ENCODE measurements around the gene NDUFAF5.

The NDUFAF5 gene

GRCh38 chr20:13825465-13825864 is 40.6 kb downstream of the NDUFAF5 start:
- no peak for DNase-seq

DNA sequence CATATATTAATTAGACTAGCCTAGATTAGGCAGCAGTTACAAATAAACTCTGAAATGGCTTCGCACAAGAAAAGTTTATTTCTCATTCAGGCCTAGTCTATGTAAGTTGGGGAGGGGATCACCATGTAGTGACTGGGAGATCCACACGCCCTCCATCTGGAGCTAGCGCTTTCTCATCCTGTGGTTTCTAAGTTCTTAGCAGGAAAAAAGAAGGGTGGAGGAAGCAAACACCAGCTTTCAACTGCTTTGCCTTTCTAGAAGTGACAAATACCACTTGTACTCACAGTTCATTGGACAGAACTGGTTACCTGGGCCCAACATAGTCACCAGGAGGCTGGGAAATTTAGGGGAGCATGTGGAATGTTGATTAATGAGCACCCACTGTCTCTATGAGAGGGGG is 46.6 kb downstream of the NDUFAF5 start:
- no peak for DNase-seq

DNA sequence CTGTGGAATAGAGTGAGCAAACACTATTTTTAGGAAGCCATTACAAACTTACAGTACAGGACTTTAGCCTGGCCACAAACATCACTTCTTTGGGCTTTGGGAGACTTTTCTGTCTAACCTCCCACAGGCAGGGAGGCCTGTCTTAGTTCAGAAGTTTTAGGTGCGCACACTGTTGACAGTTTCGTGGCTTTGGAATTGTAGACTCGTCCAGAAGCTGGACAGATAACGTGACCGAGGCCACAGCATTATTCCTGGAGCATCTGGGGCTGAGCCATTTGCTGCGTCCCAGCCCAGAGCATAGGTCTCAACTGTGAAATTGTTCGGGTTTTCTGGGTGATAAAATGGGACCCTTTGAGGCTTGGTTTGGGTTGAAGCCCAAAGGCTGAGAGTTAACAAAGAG is 53.8 kb downstream of the NDUFAF5 start:
- DNase-seq: no peak

- no peak for DNase-seq
These were observed 54.7 kb downstream of the NDUFAF5 start for GRCh38 chr20:13839421-13840092.

GRCh38 chr20:13840093-13840465 is 55.3 kb downstream of the NDUFAF5 start:
- DNase-seq: no peak

- DNase-seq: no peak
These were observed 56.4 kb downstream of the NDUFAF5 start for GRCh38 chr20:13841206-13841605.

- DNase-seq: no peak
These were observed 59.5 kb downstream of the NDUFAF5 start for GRCh38 chr20:13844296-13844695.

DNA sequence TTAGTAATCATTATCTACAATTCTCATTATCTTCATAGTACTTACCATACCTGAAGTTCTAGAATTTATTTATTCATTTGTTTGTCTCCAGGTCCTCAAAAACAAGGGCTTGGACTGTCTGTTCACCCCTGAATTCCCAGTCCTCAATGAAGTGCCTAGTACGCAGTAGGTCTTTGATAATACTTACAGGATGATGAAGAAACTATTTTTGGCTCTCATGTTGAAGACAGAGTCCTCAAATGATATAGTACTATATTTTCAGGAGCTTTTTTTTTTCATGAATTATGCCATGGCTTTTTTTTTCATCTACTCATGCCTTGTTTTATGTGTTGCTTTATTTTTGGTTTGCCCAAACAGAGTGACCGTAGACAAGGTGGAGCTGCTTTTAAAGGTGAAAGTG is 66.5 kb downstream of the NDUFAF5 start:
- DNase-seq: no peak

GRCh38 chr20:13852306-13852705 is 67.5 kb downstream of the NDUFAF5 start:
- no peak for DNase-seq

GRCh38 chr20:13855613-13856012 is 70.8 kb downstream of the NDUFAF5 start:
- no peak for DNase-seq

- DNase-seq: no peak
These were observed 71.5 kb downstream of the NDUFAF5 start for GRCh38 chr20:13856354-13856753.

DNA sequence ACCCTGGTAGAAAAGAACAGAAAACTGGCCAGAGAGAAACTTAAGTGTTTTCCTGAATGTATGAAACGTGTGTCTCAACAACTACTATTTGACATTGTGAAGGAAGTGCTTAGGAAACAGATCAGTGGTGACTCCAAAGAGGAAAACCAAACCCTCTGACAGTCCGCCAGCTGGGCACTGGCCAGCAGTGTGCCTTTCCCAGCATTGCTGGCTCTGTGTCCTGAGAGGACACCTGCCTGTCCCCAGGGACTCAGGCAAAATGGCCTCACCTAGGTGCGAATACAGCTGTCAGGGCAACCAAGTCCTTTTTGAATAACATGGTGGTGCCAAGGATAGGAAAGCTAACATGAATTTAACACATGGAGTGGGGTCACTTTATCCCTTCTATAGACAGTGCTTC is 72.5 kb downstream of the NDUFAF5 start:
- no peak for DNase-seq

DNA sequence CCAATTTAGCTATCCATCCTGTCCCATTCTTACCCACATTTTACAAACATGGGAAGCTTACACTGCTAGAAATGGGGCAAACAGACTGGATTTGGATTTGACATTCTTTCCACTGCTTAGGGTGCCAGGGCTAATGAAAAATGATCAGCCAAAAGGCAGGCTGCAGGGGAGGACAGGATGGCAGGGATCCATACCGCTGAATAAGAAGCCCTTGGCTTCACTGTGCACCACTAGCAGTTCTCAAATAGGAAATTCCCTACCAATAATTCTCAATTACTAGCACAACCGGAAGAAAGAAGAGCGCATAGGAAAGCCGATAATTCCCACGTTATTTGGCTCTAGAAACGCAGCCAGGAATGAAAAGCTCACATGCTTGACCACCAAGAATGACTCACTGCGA is 73.1 kb downstream of the NDUFAF5 start:
- DNase-seq: no peak

- DNase-seq: no peak
These were observed 73.6 kb downstream of the NDUFAF5 start for GRCh38 chr20:13858439-13858838.

- DNase-seq: no peak
These were observed 74.0 kb downstream of the NDUFAF5 start for GRCh38 chr20:13858871-13859270.

DNA sequence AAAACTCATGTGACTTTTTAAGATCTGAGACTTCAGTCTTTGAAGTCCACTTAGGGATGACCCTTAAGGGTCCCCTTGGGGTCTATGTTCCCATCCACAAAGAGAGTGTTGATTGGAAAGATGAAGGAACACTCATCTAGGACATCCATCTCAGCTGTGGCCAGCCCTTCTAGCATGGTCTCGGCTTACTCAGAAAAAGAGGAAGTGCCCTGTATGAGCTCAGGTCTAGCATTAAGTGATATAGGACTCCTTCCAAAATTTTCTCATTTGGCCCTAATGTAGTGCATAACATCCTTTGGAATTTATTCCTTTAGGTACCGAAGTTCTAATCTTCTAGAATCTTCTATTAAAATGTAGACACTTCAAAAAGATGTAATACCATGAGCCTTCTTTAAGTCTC is 77.4 kb downstream of the NDUFAF5 start:
- no peak for DNase-seq

DNA sequence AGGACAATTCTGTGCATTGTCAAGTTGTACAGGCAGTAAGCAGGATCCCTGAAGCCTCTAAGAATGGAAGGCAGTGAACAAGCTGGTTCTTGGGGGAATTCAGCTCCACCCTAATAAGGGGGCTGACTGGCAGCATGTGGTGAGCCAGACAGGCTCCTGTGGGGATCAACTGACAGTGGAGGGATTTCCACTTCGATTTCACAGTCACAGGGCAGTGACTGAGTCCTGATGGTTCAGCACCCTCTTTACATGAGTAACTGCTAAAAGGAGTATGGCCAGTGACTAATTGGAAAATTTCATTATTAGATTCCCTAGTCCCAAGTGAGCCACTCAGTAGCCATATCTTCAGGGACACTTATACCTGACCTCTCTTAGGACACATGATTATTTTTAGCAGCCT is 78.4 kb downstream of the NDUFAF5 start:
- DNase-seq: no peak

- DNase-seq: no peak
These were observed 80.3 kb downstream of the NDUFAF5 start for GRCh38 chr20:13865156-13865555.

GRCh38 chr20:13865791-13866351 is 81.0 kb downstream of the NDUFAF5 start:
- no peak for DNase-seq

- DNase-seq: no peak
These were observed 83.5 kb downstream of the NDUFAF5 start for GRCh38 chr20:13868331-13868730.

DNA sequence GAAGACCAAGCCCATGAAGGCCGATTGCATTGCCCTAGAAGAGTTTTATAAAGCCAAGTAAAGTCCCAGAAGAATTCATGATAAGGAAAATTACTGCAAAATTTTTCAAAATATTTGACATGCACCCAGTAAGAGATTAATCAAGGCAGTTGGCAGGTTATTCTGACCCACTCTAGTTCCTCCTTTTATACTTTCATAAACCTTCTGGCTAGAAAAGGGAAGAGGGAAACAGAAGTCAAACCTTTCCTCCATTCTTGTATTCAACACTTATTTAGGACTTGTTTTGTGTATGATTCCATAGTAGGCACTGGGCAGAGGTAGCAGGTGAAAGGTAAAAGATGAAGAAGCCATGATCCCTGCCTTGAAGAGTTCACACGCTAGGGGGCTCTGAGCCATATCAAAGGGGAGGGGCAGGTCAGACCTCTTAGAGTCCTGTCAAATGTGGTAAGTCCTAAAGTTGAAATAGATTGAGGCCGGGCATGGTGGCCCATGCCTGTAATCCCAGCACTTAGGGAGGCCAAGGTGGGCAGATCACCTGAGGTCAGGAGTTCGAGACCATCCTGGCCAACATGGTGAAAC is 85.4 kb downstream of the NDUFAF5 start:
- DNase-seq: no peak
